Femur (tissue), 1 donor: Measurements from ENCODE around the gene MAGI3.
"Not testable (repeated sequence)": the region's sequence is repeated elsewhere in the genome, so short reads cannot be mapped to it uniquely, and the experiment has no call there.

Experiments
- DNase-seq: peaks from one replicate; pipeline ENCODE4 v3.0.0-alpha.2; 2017

Gene MAGI3

GRCh38 chr1:113401067-113401466, 10.8 kb downstream of the MAGI3 start:
- no peak for DNase-seq

- DNase-seq = no peak
These were observed 11.4 kb downstream of the MAGI3 start for GRCh38 chr1:113401728-113402127.

GRCh38 chr1:113403065-113403464, 12.8 kb downstream of the MAGI3 start:
- DNase-seq = no peak

GRCh38 chr1:113405573-113405972, 15.3 kb downstream of the MAGI3 start:
- DNase-seq = no peak

- DNase-seq = not testable (repeated sequence)
These were observed 15.8 kb downstream of the MAGI3 start for GRCh38 chr1:113406149-113406548.

- DNase-seq = no peak
These were observed 19.0 kb downstream of the MAGI3 start for GRCh38 chr1:113409363-113409762.

GRCh38 chr1:113412020-113412419, 21.7 kb downstream of the MAGI3 start:
- not testable (repeated sequence) for DNase-seq

- DNase-seq = no peak
These were observed 25.2 kb downstream of the MAGI3 start for GRCh38 chr1:113415310-113416070.

GRCh38 chr1:113416071-113416470, 25.8 kb downstream of the MAGI3 start:
- not testable (repeated sequence) for DNase-seq

- no peak for DNase-seq
These were observed 26.2 kb downstream of the MAGI3 start for GRCh38 chr1:113416496-113416895.

- no peak for DNase-seq
These were observed 32.2 kb downstream of the MAGI3 start for GRCh38 chr1:113422315-113423068.

GRCh38 chr1:113423826-113424225, 33.5 kb downstream of the MAGI3 start:
- DNase-seq = no peak

GRCh38 chr1:113429461-113430153, 39.3 kb downstream of the MAGI3 start:
- no peak for DNase-seq

- DNase-seq = no peak
These were observed 42.9 kb downstream of the MAGI3 start for GRCh38 chr1:113433184-113433583.

GRCh38 chr1:113434081-113434873, 44.0 kb downstream of the MAGI3 start:
- no peak for DNase-seq

GRCh38 chr1:113434874-113435175, 44.5 kb downstream of the MAGI3 start:
- DNase-seq = no peak

- no peak for DNase-seq
These were observed 47.4 kb downstream of the MAGI3 start for GRCh38 chr1:113437554-113438341.

GRCh38 chr1:113438505-113439276, 48.4 kb downstream of the MAGI3 start:
- no peak for DNase-seq

- DNase-seq = no peak
These were observed 49.0 kb downstream of the MAGI3 start for GRCh38 chr1:113439277-113439670.

GRCh38 chr1:113442131-113442530, 51.8 kb downstream of the MAGI3 start:
- DNase-seq = no peak

- no peak for DNase-seq
These were observed 54.5 kb downstream of the MAGI3 start for GRCh38 chr1:113444857-113445256.
